Stimulated activated CD4-positive, alpha-beta T cell treated with anti-CD3 and anti-CD28 coated beads, TNF-alpha, amount 100 ng/mL, for 24 hours (primary cell): ENCODE results near the gene STAG2.
"Not testable (repeated sequence)": the region's sequence is repeated elsewhere in the genome, so short reads cannot be mapped to it uniquely, and the experiment has no call there.

ENCODE experiments used
- DNase-seq, 3 experiments: peaks; one replicate each; pipeline ENCODE4 v3.0.0-alpha.2; 2020; ENCODE audit warnings: low read depth in 3 of 3

Gene STAG2

DNA sequence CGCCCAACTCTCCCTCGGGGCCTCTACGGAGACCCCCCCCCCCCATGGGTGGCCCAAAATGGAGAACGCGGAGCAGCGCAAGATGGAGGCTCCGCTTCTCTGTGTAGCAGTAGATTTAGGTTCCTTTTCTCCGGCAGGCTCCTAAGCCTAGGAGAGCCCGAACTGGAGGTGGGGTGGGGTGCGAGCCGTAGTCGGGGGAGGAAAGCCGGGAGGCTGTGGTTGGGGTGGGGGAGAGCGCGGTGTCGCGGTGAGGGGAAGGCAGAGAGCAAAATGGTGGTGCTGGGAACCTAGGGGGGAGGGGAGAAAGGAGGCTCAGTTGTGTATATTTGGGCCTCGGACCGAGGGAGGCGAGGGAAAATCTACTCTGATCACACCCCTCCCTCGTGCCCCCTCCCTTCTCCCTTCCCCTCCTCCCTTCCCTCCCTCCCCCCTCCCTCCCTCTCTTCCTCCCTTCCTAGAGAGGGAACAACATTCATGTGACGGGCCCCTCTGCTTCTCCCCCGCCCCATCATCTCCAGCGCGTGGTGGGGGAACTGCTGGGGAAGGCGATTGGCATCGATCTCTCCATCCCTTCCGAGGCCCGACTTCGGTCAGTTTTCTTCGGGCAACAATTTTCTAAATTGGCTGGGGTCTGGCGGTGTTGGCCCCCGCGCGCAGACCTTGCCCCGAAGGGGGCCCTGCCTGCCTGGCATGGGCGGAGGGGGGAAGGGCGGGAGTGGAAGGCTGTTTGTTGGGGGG is at the start of gene STAG2:
Gene STAG2 (plus strand): TSS at position 439 of the 738 bp plus-strand sequence. CDS start 60,922 bp downstream, outside the sequence.
- peak; percentile 21 to 58 (median 27) for DNase-seq

DNA sequence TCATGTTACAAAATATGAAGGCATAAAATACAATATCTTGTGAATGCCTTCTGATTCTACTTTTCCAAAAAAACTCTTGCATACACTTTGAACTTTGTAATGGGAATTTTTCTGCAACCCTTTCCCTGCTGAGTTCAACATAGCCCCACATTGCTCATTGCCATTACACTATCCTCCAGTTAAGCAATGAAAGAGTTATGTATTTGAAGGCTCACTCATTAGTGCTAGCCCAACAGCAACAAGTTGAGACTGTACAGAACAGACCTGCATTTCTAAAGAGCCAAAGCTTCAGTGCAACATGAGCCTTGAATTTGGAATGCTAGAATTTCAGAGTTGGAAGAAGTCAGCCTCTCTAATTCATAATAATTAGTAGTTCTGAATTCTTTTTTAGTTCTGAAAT is 44.4 kb upstream of the STAG2 start:
- DNase-seq, result no peak

DNA sequence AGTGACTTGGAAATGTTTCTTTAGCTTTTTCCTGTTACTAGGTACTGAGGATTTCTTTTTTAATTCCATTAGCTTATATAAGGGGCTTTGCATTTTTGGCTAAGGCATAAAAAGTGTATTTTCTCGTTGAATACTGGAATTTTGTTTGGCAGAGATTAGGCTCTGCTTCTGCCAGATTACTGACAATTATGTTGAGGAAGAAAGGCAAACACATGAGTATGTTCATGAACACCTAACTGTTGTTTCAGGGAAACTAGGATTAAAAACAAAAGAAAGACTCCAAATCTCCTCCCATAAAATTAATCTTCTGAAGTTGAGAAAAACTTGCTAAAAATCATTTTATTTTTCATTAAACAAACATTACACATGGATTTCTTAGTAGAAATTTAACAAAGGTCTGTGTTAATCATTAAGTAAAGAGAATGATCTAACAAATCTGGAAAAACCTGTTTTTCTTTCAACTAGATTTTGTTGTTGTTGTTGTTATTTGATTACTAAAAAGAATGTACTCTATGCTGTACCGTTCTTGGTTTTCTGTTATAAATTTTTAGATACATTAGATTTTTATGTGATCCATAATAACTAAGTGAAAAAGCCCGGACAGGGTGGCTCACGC is 43.3 kb upstream of the STAG2 start:
- no peak for DNase-seq

DNA sequence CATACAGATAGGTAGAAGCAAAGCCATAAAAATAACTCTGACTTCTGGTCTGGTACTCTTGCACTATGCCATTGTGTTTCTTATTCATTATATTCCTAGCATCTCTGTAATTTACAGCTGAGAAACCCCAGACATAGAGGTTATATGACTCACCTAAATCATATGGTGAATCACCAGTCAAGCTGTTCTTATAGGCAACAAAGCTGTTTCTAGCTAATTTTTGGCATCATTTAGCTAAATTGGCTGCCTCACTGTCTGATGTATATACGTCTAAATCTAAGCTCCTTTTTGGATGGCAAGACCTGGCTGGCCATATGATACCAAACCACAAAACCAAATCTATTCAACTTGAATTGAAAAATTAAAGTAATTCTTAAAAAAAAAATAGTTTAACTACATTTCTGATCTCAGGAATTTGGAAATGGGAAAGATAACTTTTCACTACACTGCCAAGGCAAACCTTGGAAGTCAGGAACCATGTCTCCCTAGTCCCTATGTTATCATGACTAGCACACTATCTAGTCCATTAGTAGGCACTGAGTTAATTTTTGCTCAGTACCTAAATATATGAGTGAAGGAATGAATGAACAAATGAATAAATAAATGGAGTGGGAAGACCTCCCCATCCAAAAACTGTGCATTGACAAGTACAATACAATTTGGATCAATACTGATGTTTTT is 41.3 kb upstream of the STAG2 start:
- no peak for DNase-seq

DNA sequence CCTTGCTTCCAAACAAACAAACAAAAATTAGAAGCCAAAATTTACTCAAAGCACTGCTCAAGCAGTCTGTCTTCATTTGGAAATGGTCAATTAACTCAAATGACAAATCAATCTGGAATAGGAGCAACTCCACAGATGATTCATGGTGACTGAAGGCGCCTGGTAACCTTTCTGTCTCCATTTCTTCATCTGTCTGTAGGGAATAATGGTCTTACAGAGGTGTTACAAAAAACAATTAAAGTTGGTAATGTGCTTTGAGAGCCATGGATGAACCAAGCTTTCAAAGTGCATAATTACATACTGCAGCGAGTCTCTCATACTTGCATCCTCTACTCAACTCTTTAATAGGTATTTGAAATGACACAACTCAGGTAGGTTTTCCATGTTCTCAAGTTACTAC is 38.3 kb upstream of the STAG2 start:
- no peak for DNase-seq

DNA sequence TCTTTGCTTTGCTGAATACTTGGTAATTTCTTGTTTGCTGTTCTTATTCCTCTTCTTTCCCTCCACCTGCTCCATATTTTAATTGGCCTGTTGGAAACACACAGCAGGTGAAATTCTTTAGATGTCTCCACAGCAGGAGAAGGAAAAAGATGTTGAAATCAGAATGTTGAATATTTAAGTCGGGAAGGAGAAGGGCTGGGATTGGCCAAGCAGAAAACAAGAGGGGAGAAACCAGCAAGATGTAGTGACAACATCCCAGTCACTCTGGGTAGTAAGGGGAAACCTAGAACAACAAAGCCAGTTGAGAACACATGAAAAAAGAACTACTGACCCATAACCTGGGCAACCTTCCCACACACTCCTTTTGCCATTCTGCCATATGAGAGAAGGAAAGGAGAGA is 37.3 kb upstream of the STAG2 start:
- no peak for DNase-seq

DNA sequence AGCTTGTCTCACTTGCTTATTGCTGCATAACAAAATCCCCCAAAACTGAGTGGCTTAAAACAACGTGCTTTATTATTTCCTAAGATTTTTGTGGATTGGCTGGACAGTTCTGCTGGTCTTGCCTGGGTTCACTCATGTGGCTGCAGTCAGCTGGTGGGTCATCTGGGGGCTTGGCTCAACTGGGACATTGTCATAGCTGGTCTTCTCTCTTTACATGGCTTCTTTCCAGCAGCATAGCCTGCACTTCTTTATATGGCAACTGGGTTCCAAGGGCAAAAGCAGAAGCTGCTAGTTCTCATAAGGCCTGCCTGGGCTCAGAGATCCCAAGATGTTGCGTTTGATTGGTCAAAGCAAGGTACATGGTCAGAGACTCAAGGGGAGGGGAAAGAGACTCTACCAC is 33.7 kb upstream of the STAG2 start:
- DNase-seq, result no peak

DNA sequence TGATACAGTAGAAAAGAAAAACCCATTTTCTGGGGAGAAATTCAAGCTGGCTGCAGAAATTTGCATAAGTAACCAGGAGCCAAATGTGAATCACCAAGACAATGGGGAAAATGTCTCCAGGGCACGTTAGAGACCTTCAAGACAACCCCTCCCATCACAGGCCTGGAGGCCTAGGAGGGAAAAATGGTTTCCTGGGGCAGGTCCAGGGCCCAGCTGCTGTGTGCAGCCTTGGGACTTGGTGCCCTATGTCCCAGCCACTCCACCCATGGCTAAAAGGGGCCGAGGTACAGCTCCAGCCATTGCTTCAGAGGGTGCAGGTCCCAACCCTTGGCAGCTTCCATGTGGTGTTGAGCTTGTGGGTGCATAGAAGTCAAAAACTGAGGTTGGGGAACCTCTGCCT is 29.5 kb upstream of the STAG2 start:
- DNase-seq, result not testable (repeated sequence)

DNA sequence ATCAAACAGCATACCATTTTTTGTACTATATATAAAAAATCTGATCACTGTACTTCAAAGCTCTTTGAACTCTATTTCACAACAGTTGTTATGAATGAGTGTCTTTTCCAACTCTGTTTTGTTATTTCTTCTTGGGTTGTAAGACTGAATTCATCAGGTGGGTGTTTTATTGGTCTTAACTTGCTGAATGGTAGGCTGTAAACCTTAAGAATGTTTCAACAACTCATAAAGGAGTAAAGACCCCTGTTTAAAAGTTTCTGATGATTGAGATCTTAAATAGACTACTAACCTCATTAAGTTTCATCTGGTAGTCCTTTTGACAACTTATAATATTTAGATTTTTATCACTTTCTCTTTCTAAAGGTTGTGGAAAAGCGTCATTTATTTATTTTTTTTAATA is 18.4 kb upstream of the STAG2 start:
- no peak for DNase-seq

DNA sequence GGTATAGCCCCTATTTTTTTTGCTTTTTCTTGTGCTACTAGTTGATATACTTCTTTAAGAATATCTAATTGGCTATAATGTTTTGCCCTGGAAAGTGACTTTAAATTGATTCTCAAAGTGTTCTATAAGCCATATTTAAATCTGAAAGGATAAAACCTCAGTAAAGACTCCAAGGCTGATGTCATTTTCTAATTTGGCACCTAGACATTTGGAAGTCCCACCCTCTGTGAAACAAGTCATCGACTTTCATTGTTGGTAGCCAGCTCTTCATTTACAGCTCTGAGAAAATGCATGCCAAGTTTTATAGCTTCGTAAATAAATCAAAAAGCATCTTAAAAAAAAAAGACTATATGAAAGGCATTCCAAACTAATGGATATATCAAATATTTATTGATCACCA is 18.0 kb upstream of the STAG2 start:
- DNase-seq, result no peak

DNA sequence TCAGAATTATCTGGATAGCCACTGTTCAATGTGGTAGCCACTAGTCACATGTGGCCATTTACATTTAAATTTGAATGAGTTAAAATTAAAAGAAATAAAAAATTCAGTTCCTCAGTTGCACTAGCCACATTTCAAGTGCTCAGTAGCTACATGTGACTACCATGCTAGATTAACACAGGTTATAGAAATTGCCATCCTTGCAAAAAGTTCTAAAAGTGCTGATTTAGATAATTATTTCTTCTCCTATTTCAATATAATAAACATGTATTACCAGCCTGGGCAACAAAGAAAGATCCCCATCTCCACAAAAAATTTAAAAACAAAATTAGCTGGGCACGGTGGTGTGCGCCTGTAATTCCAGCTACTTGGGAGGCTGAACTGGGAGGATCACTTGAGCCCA is 11.7 kb upstream of the STAG2 start:
- DNase-seq, result no peak

DNA sequence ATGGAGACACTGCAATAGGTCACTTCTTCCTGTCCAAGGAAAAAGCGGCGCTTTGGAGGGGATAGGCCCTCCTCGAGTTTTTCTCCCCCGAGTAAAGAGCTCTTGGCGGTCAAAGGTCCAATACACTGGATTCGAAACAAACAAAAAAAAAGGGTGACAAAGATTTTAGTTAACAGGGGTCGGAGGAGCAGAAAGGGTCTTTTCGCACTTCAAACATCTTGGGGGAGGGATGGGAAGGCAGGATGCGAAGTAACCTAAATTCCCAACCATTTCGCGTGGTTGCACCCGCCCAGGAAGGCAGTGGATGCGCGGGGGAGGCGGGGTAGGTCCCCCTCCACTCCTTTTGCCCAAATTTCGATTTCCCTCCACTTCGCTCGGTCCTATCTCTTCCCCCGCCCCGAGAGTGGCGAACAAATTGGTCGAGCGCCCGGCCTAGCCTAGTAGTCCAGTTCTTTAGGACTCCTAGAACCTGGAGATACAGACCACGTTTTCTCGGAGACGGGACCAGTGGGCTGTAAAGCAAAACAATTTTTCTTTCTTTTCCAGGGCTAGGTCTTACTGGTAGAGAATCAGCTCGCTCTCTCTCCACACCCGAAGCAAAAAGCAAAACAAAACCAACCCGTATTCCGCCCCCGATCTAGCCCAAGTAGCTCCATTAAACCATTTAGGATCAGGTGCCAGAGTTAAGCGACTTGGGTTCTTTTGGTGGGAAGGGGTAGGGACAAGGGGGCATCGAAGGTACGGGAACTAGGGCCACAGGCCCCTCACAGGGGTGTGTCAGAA is 2.0 kb upstream of the STAG2 start:
- DNase-seq, result no peak

DNA sequence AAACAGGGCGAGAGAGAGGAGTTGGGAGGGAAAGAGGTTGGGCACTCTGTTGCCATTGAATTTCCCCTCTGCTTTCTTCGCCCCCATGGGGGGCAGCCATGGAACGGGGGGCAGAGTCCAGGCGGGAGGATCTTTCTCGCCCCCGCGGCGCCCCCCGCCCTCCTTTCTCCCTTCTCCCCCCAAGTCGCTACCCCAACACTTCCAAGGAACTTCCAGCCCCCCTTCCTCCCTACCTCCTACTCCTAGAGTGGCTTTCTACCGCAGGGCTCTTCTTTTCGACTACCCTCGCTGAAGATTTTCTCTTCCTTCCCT is 594 bp upstream of the STAG2 start:
- DNase-seq, result no peak

DNA sequence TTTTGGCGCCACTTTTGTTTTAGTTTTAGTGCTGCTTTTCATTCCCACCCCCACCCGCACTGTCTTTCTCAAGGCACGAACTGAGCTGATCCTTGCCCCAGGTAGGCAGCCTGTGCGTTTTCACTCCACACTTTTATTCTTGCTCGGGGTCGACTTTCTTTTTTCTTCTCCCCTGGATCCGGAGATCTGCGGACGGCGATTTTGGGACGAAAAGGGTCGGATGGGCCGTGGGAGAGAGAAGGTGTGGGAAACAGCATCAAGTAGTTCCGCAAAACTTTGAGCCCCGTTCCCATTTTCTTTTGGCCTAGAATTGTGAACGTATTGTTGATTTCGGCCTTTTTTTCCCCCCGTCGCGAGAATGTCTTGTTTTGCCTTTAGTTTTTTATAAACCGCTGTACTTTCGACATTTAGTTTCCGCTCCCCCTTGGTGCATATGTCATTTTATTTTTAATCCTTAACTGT is 531 bp downstream of the STAG2 start:
- DNase-seq, result no peak

DNA sequence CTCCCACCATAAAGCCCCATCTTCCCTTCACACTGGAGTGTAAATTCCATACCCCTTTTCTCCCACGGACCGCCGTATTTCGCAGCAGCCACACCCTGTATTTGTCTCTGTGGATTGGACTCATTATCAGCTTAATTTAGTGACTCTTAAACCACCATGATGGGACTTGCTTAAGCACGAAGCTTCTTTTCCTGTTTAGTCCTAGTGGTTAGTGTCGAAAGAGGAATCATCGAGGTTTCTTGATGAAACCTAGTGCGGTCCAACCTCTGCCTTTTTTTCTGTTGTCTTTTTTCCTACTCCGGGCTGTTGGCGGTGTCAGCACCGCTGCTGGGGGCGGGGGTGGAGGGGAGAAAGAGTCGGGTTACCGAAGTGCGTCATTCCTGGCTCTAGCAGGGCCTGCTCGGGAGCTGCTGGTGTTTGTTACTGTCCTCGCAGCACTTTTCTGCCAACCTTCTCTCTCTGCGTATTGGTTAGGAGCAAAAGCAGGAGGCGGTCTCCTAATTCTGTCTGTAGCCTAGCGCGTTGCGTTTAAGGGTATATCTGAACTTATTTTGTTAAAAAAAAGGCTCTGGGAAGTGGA is 1.4 kb downstream of the STAG2 start:
- peak; percentile 65 to 83 (median 70) for DNase-seq

DNA sequence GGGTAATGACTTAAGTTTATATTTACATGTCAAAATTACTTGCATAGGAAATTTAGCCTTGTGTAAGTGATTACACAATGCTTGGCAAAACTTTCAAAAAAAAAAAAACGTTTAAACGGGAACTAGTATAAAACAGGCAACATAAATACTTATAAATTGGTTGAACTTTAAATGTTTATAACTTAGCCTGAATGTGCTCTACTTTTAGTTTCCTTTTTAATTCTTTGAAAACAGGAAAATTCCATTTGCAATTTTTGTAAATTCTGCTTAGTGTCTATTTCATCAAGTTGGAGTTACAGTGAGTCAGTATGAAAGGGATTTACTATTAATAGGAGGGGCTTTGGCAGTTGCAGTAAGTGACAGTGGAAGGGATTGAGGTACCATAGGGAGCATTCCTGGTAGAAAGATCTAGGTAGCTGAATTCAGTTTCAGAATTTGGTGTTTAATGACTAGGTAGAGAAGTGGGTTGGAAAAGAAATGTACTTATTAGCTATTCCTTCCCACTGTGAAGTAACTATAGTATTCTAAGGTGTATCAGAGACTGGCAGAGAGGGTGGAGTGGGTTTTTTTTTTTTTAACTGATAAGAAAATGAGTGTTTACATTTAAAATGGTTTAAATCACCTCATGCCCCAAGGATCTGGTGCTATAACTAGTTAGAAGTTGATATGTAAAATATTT is 2.8 kb downstream of the STAG2 start:
- DNase-seq, result no peak

DNA sequence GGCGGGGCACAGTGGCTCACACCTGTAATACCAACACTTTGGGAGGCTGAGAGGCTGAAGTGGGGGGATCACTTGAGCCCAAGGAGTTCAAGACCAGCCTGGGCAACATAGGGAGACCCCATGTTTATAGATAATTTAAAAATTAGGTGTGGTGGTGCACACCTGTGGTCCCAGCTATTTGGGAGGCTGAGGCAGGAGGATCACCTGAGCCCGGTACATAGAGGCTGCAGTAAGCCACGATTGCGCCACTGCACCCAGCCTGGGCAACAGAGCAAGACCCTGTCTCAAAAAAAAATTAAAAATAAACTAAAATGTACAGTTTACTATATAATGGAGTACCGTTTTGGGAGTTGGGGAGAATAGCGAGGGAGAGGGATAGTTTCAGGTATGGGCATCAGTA is 4.2 kb downstream of the STAG2 start:
- DNase-seq, result no peak

DNA sequence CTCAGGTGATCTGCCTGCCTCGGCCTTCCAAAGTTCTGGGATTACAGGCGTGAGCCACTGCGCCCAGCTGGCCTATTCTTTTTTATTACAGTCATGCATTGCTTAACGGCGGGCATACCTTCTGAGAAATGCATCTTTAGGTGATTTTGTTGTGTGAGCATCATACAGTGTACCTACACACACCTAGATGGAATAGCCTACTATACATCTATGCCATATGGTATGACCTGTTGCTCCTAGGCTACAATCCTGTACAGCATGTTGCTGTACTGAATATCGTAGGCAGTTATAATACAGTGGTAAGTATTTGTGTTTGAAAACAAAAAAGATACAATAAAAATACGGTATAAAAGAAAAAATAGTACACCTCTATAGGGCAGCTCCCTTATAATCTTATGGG is 6.0 kb downstream of the STAG2 start:
- no peak for DNase-seq

DNA sequence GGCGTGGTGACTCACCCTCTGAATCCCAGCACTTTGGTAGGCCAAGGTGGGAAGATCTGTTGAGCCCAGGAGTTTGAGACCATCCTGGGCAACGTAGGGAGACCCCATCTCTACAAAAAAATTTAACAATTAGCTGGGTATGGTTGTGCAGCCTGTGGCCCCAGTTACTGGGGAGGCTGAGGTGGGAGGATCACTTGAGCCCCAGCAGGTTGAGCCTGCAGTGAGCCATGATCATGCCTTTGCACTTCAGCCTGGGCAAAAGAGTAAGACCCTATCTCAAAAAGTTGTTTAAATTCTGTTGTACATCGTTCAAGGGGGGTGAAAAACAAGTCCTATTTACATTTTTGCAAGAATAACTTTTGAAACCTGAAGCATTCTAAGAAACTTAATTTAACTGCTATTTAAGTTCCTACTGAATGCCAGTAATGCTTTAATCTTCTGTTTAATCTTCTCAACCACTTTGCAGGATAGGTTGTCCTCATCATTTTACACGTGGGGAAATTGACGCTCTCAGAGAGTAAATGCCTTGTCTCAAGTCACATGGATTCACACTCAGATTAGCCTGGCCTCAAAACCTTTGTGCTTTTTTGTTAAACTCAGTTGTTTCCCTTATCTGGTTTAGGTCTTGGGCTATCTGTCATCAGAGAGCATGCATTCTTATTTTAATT is 7.0 kb downstream of the STAG2 start:
- DNase-seq, result no peak

DNA sequence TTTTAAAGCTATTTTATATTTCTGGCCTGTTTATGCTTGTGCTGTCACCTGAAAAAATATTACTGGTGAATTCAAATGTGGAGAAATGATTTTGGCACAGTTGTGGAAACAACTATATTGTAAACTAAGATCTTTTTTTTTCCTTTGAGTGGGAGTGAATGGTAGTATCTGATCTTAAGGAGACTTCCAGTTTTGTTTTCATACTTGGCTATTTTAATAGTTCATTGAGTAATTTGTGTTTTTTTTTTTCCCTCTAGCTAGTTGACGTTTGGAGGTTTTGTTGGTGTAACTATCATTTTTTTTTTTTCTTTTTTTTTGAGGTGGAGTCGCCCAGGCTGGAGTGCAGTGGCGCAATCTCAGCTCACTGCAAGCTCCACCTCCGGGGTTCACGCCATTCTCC is 10.5 kb downstream of the STAG2 start:
- DNase-seq, result no peak

DNA sequence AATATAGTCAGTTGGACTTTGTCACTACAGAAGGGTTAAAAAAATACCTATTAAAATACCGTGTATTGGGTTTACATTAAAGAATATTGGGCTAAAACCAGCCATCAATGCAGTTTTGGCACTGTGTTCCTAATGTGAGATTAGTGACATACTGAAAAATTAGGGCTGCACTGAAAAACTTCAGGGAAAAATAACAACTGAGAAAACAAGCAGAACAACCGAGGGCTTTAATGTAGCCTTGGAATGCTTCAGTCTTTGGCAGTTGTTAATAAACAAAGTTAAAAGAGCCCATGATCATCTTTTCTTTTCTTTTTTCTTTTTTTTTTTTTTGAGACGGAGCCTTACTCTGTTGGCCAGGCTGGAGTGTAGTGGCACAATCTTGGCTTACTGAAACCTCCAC is 12.4 kb downstream of the STAG2 start:
- no peak for DNase-seq
